HG03565 (cell line): ENCODE measurements around the gene ACMSD.

Experiments used
- ATAC-seq: cut with Tn5 transposase; IDR thresholded peaks from one replicate; pipeline ENCODE4 v1.9.1; 2021; ENCODE audit warnings: mild to moderate bottlenecking, moderate library complexity; ENCODE audit not compliant: unreplicated experiment

ACMSD gene

DNA sequence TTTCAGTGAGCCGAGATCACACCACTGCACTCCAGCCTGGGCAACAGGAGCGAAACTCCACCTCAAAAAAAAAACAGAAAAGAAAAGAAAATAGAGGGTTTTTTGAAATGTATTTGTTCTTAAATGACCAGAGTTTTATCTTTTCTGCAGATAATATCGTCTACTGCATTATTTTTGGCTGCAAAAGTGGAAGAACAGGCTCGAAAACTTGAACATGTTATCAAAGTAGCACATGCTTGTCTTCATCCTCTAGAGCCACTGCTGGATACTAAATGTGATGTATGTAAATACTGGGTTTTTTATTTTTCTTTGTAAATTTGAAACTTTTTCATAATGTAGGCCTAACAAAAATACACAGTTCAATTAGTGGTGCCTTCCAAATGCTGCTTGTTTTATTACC, 98.3 kb downstream of the ACMSD start:
- ATAC-seq: no peak

DNA sequence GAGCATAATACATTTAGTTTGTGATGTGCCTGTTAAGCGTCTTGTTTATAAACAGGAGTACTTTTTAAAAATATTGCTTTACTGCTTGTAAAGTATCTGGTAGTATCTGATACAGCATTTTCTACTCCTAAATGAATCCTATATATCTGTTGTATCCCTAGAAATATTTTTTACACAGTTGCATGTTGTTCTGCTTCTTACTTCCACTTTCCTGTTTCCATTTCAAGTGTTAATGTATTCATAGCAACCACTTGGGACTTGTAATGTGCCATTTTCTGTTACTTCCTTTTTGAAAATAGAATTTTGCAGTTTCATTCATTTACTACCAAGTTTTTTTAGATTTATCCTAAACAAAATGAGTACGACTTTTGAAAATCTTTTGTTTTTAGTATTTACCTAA, 105.1 kb downstream of the ACMSD start:
- ATAC-seq: peak; percentile 77

DNA sequence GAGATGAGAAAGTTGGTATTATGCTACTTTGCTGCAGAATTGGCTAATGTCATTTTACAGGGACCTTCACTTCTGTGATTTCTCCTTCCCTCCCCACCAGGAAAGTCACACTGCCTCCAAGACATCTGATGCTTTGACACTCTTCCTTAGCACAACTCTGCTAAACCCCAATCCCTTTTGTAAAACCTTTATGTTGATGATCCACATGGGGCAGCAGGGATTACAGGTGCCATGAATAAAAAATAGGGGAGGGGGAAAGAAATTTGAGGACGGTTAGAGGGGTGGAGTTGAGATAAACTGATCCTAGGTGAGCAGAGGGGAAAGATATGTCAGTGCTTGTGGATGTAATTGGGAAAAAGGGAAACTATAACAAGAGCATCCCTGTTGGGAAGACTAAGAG, 106.6 kb downstream of the ACMSD start:
- no peak for ATAC-seq

DNA sequence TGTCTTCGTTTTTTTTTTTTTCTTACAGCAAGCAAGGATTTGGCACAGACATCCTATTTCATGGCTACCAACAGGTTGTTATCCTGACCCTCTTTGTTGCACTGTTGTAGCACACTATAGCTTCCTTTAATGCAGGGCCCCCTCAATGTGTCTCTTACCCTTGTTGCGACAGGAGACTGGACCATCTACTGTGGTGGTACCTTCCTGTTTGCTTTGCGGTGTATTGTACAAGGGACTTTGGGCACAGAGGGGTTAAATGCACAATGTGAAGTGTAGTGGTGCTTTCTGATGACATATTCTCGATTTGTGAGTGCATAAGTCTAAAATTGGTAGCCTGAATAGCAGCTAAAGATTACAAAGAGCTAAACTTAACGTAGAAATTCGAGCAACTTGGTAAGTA, 107.7 kb downstream of the ACMSD start:
- ATAC-seq: no peak

- no peak for ATAC-seq
Measured at GRCh38 chr2:134949981-134950708, 111.7 kb downstream of the ACMSD start.

- no peak for ATAC-seq
Measured at GRCh38 chr2:134950886-134951285, 112.5 kb downstream of the ACMSD start.
